ENCODE measurements around the gene CA7. TPM values are rescaled to one million over a fixed set of nuclear protein-coding genes. Genes with fewer than 3 reads are reported as not detected.

Gene CA7
- total and polyA plus RNA-seq, 4 donors: not detected

DNA sequence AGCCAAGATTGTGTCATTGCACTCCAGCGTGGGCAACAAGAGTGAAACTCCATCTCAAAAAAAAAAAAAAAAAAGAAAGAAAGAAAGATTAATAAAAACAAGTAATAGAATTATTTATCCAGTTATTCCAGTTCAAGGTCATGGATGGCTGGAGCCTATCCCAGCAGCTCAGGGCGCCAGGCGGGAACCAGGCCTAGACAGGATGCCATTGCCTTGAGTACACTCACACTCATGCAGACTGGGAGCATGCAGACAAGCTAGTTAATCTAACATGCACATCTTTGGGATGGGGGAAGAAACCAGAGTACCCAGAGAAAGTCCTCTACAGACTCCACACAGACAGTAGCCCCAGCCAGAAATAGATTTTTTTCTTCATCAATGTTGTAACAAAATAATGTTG is 54.0 kb downstream of the CA7 start:
- TF ChIP-seq SP1 (IDR thresholded peaks at IDR 0.05): no peak
- TF ChIP-seq YY1 (IDR thresholded peaks at IDR 0.05): no peak
- TF ChIP-seq, protein P1, sequence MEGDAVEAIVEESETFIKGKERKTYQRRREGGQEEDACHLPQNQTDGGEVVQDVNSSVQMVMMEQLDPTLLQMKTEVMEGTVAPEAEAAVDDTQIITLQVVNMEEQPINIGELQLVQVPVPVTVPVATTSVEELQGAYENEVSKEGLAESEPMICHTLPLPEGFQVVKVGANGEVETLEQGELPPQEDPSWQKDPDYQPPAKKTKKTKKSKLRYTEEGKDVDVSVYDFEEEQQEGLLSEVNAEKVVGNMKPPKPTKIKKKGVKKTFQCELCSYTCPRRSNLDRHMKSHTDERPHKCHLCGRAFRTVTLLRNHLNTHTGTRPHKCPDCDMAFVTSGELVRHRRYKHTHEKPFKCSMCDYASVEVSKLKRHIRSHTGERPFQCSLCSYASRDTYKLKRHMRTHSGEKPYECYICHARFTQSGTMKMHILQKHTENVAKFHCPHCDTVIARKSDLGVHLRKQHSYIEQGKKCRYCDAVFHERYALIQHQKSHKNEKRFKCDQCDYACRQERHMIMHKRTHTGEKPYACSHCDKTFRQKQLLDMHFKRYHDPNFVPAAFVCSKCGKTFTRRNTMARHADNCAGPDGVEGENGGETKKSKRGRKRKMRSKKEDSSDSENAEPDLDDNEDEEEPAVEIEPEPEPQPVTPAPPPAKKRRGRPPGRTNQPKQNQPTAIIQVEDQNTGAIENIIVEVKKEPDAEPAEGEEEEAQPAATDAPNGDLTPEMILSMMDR (IDR thresholded peaks at IDR 0.05; ENCODE audit: low read depth, low read length, missing input control): no peak
- TF ChIP-seq RAD21 (IDR thresholded peaks at IDR 0.05): no peak
- Histone ChIP-seq H3K9me3 (ENCODE audit: control insufficient read depth in 4 of 4, low read length in 3 of 4) (no peaks in the 10 kb centered on the region), H3K9ac (ENCODE audit: low read depth in 1 of 2, low read length in 2 of 2) (no peak overlapping the region), H3K27me3 (ENCODE audit: control insufficient read depth in 4 of 4, insufficient read depth in 4 of 4, low read length in 3 of 4) (no peaks in the 10 kb centered on the region), H3K4me3 (ENCODE audit: low read depth in 1 of 3, low read length in 3 of 3) (no peak overlapping the region), H3K27ac (ENCODE audit: low read depth in 1 of 2, low read length in 2 of 2) (no peak overlapping the region), H3K4me1 (ENCODE audit: control insufficient read depth in 4 of 4, insufficient read depth in 4 of 4, low read length in 3 of 4) (peaks cover 6 to 22% (median 17%) of the 10 kb centered on the region in 4 donors), H3K36me3 (ENCODE audit: control insufficient read depth in 4 of 4, insufficient read depth in 3 of 4, low read depth in 1 of 4, low read length in 3 of 4) (no peaks in the 10 kb centered on the region)
- DNase-seq (ENCODE audit: low spot score): no peak
- WGBS: 51% methylated on average over 3 of the region's 3 CpGs

- Histone ChIP-seq H3K27me3 (ENCODE audit: control insufficient read depth in 4 of 4, insufficient read depth in 4 of 4, low read length in 3 of 4) (no peaks in the 10 kb centered on the region), H3K9me3 (ENCODE audit: control insufficient read depth in 4 of 4, low read length in 3 of 4) (no peaks in the 10 kb centered on the region), H3K4me3 (ENCODE audit: low read depth in 1 of 3, low read length in 3 of 3) (no peak overlapping the region), H3K4me1 (ENCODE audit: control insufficient read depth in 4 of 4, insufficient read depth in 4 of 4, low read length in 3 of 4) (peaks cover 6 to 22% (median 17%) of the 10 kb centered on the region in 4 donors), H3K27ac (ENCODE audit: low read depth in 1 of 2, low read length in 2 of 2) (peak overlapping the region in 1 of 2 donors; percentile 61), H3K36me3 (ENCODE audit: control insufficient read depth in 4 of 4, insufficient read depth in 3 of 4, low read depth in 1 of 4, low read length in 3 of 4) (no peaks in the 10 kb centered on the region), H3K9ac (ENCODE audit: low read depth in 1 of 2, low read length in 2 of 2) (no peak overlapping the region)
- TF ChIP-seq RXRA (IDR thresholded peaks at IDR 0.05): no peak
- TF ChIP-seq, protein P2, sequence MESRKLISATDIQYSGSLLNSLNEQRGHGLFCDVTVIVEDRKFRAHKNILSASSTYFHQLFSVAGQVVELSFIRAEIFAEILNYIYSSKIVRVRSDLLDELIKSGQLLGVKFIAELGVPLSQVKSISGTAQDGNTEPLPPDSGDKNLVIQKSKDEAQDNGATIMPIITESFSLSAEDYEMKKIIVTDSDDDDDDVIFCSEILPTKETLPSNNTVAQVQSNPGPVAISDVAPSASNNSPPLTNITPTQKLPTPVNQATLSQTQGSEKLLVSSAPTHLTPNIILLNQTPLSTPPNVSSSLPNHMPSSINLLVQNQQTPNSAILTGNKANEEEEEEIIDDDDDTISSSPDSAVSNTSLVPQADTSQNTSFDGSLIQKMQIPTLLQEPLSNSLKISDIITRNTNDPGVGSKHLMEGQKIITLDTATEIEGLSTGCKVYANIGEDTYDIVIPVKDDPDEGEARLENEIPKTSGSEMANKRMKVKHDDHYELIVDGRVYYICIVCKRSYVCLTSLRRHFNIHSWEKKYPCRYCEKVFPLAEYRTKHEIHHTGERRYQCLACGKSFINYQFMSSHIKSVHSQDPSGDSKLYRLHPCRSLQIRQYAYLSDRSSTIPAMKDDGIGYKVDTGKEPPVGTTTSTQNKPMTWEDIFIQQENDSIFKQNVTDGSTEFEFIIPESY (IDR thresholded peaks at IDR 0.05): no peak
- no peak for TF ChIP-seq FOXA1 (IDR thresholded peaks at IDR 0.05)
- TF ChIP-seq, protein P1 (IDR thresholded peaks at IDR 0.05; ENCODE audit: low read depth, low read length, missing input control): no peak
- TF ChIP-seq REST (IDR thresholded peaks at IDR 0.05): no peak
- no peak for TF ChIP-seq GABPA (IDR thresholded peaks at IDR 0.05 in 1 of 2, conservative IDR thresholded peaks at IDR 0.05 in 1 of 2)
- TF ChIP-seq ATF3 (IDR thresholded peaks at IDR 0.05): no peak
- no peak for DNase-seq (ENCODE audit: low spot score)
- WGBS: 37% methylated on average over 2 of the region's 2 CpGs
Measured at GRCh38 chr16:66898933-66899309, 54.7 kb downstream of the CA7 start.
